Esophagus squamous epithelium (tissue), 4 donors: ENCODE data around the gene PARD3.

Experiments used
- CTCF ChIP-seq, 6 experiments: fragments of 450-650 bp in 4 of 6; fragments of 200-600 bp in 2 of 6; sonication (generic) in 2 of 6; IDR thresholded peaks; one replicate each; pipeline ENCODE4 v1.5.1; 2016 to 2019; ENCODE audit warnings: antibody characterized with exemption in 6 of 6, mild to moderate bottlenecking in 4 of 6, moderate library complexity in 4 of 6
- POLR2A ChIP-seq, 4 donors: fragments of 450-650 bp; IDR thresholded peaks; one replicate each; pipeline ENCODE4 v1.6.1; 2017; ENCODE audit warnings: antibody characterized with exemption in 4 of 4, mild to moderate bottlenecking in 4 of 4, moderate library complexity in 3 of 4

GRCh38 chr10:34759837-34760215, 55.3 kb downstream of the PARD3 start:
- no peak for TF ChIP-seq CTCF (IDR thresholded peaks at IDR 0.05)
- TF ChIP-seq POLR2A (IDR thresholded peaks at IDR 0.05): no peak
